PC-3 (cell line): ENCODE measurements around the gene BTF3. TPM values are rescaled to one million over a fixed set of nuclear protein-coding genes. Genes with fewer than 3 reads are reported as not detected.

Experiments used
- ATAC-seq: fragments of 200-7000 bp; cut with Tn5 transposase; 2 replicates; pipeline ENCODE4 v1.9.1; 2020; ENCODE audit warnings: mild to moderate bottlenecking, moderate library complexity
- BruUV-seq: library from RNA; stranded (reverse); fragments of 400-500 nt; replicated peaks from 2 replicates; lab custom pipeline; 2021; lab: Mats Ljungman, UMichigan
- CTCF ChIA-PET: fragments of 300-600 bp; sonication (Branson Sonifier 250); formaldehyde crosslinking; loops from one replicate; lab custom pipeline; 2022; ENCODE audit warnings: antibody characterized with exemption; lab: Charles Lee
- POLR2A ChIA-PET: fragments of 300-600 bp; sonication (Branson Sonifier 250); formaldehyde crosslinking; loops from one replicate; lab custom pipeline; 2022; ENCODE audit warnings: antibody characterized with exemption; ENCODE audit not compliant: unreplicated experiment; lab: Charles Lee
- DNase-seq: peaks from one replicate; pipeline ENCODE4 v3.0.0-alpha.2; 2015
- H2AFZ ChIP-seq: fragments of 300-600 bp; sonication (generic); 2 replicates; pipeline ENCODE4 v1.6.0; 2016; ENCODE audit warnings: antibody characterized with exemption, low read length
- H3F3A ChIP-seq: fragments of 300-600 bp; sonication (generic); one replicate; pipeline ENCODE4 v1.6.0; 2017; ENCODE audit warnings: antibody characterized with exemption, low read length, control low read depth, mild to moderate bottlenecking; ENCODE audit not compliant: unreplicated experiment
- H3K27ac ChIP-seq: fragments of 300-600 bp; sonication (generic); 2 replicates; pipeline ENCODE4 v1.5.1; 2016; ENCODE audit warnings: mild to moderate bottlenecking, low read length
- H3K27me3 ChIP-seq: fragments of 300-600 bp; sonication (generic); 2 replicates; pipeline ENCODE4 v1.6.1; 2016; ENCODE audit warnings: low read length, mixed read lengths
- H3K36me3 ChIP-seq: fragments of 300-600 bp; sonication (generic); 2 replicates; pipeline ENCODE4 v1.6.1; 2016; ENCODE audit warnings: low read depth, mixed run types, low read length, mixed read lengths
- H3K4me1 ChIP-seq: fragments of 300-600 bp; sonication (generic); 2 replicates; pipeline ENCODE4 v1.5.1; 2016; ENCODE audit warnings: low read length; ENCODE audit not compliant: insufficient read depth
- H3K4me2 ChIP-seq: fragments of 300-600 bp; sonication (generic); 2 replicates; pipeline ENCODE4 v1.6.0; 2016; ENCODE audit warnings: low read length
- H3K4me3 ChIP-seq: fragments of 300-600 bp; sonication (generic); 2 replicates; pipeline ENCODE4 v1.5.1; 2016; ENCODE audit warnings: mild to moderate bottlenecking, low read length, mixed read lengths
- H3K79me2 ChIP-seq: fragments of 300-600 bp; sonication (generic); 2 replicates; pipeline ENCODE4 v1.6.1; 2017; ENCODE audit warnings: low read length, mixed read lengths
- H3K9ac ChIP-seq: fragments of 300-600 bp; sonication (generic); 2 replicates; pipeline ENCODE4 v1.6.0; 2016; ENCODE audit warnings: mild to moderate bottlenecking, low read length
- H3K9me2 ChIP-seq: fragments of 300-600 bp; sonication (generic); replicated peaks from 2 replicates; pipeline ENCODE4 v1.6.1; 2016; ENCODE audit warnings: mixed run types, low read length, mixed read lengths
- H3K9me3 ChIP-seq: fragments of 300-600 bp; sonication (generic); 2 replicates; pipeline ENCODE4 v1.6.1; 2016; ENCODE audit warnings: low read length, mixed read lengths
- H4K20me1 ChIP-seq: fragments of 300-600 bp; sonication (generic); 2 replicates; pipeline ENCODE4 v1.6.1; 2016; ENCODE audit warnings: low read length, mixed read lengths
- CTCF ChIP-seq: fragments of 300-600 bp; sonication (generic); conservative IDR thresholded peaks from 2 replicates; pipeline ENCODE4 v1.5.1; 2017; ENCODE audit warnings: antibody characterized with exemption, low read depth, mild to moderate bottlenecking, low read length
- EZH2 ChIP-seq: fragments of 300-600 bp; sonication (generic); IDR thresholded peaks from one replicate; pipeline ENCODE4 v1.6.1; 2017; ENCODE audit warnings: antibody characterized with exemption, mild to moderate bottlenecking, low read length; ENCODE audit not compliant: unreplicated experiment
- EZH2phosphoT487 ChIP-seq: fragments of 300-600 bp; sonication (generic); IDR thresholded peaks from 2 replicates; pipeline ENCODE4 v1.6.1; 2018; ENCODE audit warnings: mild to moderate bottlenecking, antibody characterized with exemption, low read length, borderline replicate concordance
- intact Hi-C: fragments of 100-400 bp; cut with micrococcal nuclease; formaldehyde crosslinking; loops from 2 replicates; pipeline ENCODE4 v1.9.0; 2023
- total RNA-seq: library from RNA; depleted of rRNA; stranded (reverse); fragments of >200 nt; gene quantifications from 2 replicates; pipeline ENCODE4 v1.2.3, GENCODE V29; 2014; rRNA removed

BTF3 gene
- total RNA-seq, 1 experiment from 2014 or later, result 291 TPM

DNA sequence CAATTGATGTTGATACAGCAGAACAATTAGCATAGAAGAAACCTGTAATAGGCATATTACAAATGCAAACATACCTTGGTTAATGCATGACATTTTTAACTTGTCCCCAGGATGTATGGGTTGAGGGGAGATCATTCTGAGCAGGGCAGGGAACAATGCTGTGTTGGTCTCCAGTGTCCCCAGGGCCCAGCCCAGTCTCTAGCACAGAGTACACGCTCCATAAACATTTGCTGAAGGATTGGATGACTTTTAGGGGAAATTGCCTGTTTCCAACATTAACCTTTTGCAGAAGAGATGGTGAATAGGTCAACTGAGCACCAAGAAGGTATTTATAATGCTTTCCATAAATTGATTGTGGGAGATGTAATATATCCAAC, 47.1 kb downstream of the BTF3 start:
- Histone ChIP-seq H3K4me1 (peaks cover 24% of the 10 kb centered on the region), H3K27ac (no peak overlapping the region), H3K9me3 (no peaks in the 10 kb centered on the region), H2AFZ (no peak overlapping the region), H3K4me3 (no peak overlapping the region), H3F3A (no peaks in the 10 kb centered on the region), H3K36me3 (no peaks in the 10 kb centered on the region), H3K27me3 (no peaks in the 10 kb centered on the region), H3K9ac (no peak overlapping the region), H3K9me2 (no peaks in the 10 kb centered on the region), H3K79me2 (no peaks in the 10 kb centered on the region), H4K20me1 (no peaks in the 10 kb centered on the region), H3K4me2 (no peak overlapping the region)
- intact Hi-C loops, result no loop called here
- DNase-seq (no peak), ATAC-seq (no peak)
- POLR2A ChIA-PET, result no interaction called here
- no TSS peak for BruUV-seq
- TF ChIP-seq EZH2 (no peak), EZH2phosphoT487 (no peak), CTCF (no peak)
- CTCF ChIA-PET, result no interaction called here

DNA sequence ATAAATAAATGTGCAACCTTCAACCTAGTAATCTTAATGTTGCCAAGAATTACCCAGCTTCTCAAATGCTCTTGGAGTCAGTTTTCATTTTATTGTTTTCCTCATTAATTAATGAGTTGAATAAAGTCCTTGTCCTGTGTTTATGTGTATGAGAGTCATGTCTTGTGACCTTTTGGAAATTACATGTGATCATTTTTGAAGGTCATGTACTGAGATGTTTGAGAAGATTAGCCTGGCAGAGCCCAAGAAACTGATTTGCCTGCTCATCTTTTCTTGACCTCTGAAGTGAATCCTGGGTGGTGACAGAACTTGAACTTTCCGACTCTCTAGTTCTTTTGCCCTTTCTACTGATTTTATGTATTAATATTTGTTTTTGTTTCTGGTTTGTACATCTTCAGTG, 51.8 kb downstream of the BTF3 start:
- H3K4me2 ChIP-seq, result no peak overlapping the region
- no peak overlapping the region for H3K9ac ChIP-seq
- ChIA-PET CTCF (no interaction called here), POLR2A (no interaction called here)
- H4K20me1 ChIP-seq, result no peaks in the 10 kb centered on the region
- no peaks in the 10 kb centered on the region for H3K27me3 ChIP-seq
- TF ChIP-seq EZH2phosphoT487 (no peak), CTCF (no peak), EZH2 (no peak)
- DNase-seq (no peak), ATAC-seq (no peak)
- peaks cover 8% of the 10 kb centered on the region; the same call in 1 of the 2 replicates for H3K4me1 ChIP-seq
- H3K9me2 ChIP-seq, result no peaks in the 10 kb centered on the region
- intact Hi-C loops, result no loop called here
- H3K9me3 ChIP-seq, result no peaks in the 10 kb centered on the region
- no TSS peak for BruUV-seq
- no peak overlapping the region for H3K4me3 ChIP-seq
- H3K79me2 ChIP-seq, result no peaks in the 10 kb centered on the region
- no peaks in the 10 kb centered on the region for H3F3A ChIP-seq
- no peak overlapping the region for H2AFZ ChIP-seq
- H3K27ac ChIP-seq, result no peak overlapping the region
- no peaks in the 10 kb centered on the region for H3K36me3 ChIP-seq

GRCh38 chr5:73552642-73553041, 54.4 kb downstream of the BTF3 start:
- Histone ChIP-seq H2AFZ (no peak overlapping the region), H3K27me3 (no peaks in the 10 kb centered on the region), H3K36me3 (no peaks in the 10 kb centered on the region), H3K4me1 (peaks cover 8% of the 10 kb centered on the region; the same call in 1 of the 2 replicates), H3F3A (no peaks in the 10 kb centered on the region), H4K20me1 (no peaks in the 10 kb centered on the region), H3K9me3 (no peaks in the 10 kb centered on the region), H3K4me2 (no peak overlapping the region), H3K27ac (no peak overlapping the region), H3K79me2 (no peaks in the 10 kb centered on the region), H3K9me2 (no peaks in the 10 kb centered on the region), H3K9ac (no peak overlapping the region), H3K4me3 (no peak overlapping the region)
- intact Hi-C loops, result no loop called here
- ChIA-PET POLR2A (no interaction called here), CTCF (no interaction called here)
- ATAC-seq, result no peak
- TF ChIP-seq EZH2, result no peak
- no peak for TF ChIP-seq EZH2phosphoT487
- TF ChIP-seq CTCF, result no peak
- BruUV-seq, result no TSS peak
- DNase-seq, result peak; percentile 27

Other genes starting within 250 kb of the BTF3 start
- 10.3 and 12.8 TPM in 2 replicates for gene FOXD1, start 49.7 kb upstream of the BTF3 start, total RNA-seq
- gene ANKRA2, start 67.2 kb downstream of the BTF3 start, total RNA-seq, result 3.2 and 4.4 TPM in 2 replicates
- 20.9 and 27.6 TPM in 2 replicates for gene UTP15, start 67.3 kb downstream of the BTF3 start, total RNA-seq
- 24.2 and 25.7 TPM in 2 replicates for gene ARHGEF28, start 127.8 kb downstream of the BTF3 start, total RNA-seq